ENCODE measurements around the gene ALCAM.

- TF ChIP-seq CTCF (conservative IDR thresholded peaks at IDR 0.05 in 1 of 2, IDR thresholded peaks at IDR 0.05 in 1 of 2; ENCODE audit: low read depth in 1 of 2, low read length in 2 of 2), result no peak
- TF ChIP-seq EZH2 (IDR thresholded peaks at IDR 0.05; ENCODE audit: low read length, missing control alignments), result no peak
Measured at GRCh38 chr3:105365081-105365390, 1.7 kb upstream of the ALCAM start.
